ENCODE results near the gene OOSP4A.
A peak's percentile ranks its signal among the peaks of the same experiment; 100 is the strongest.

The OOSP4A gene

GRCh38 chr11:59963733-59964132 lies at the start of gene OOSP4A:
Gene OOSP4A (plus strand): TSS chr11:59964033. CDS start chr11:59964033, 0 bp downstream.
- no peaks in the 10 kb centered on the region for H3K4me1 ChIP-seq (ENCODE audit: low read depth, poor library complexity, severe bottlenecking)
- H3K4me3 ChIP-seq (IDR thresholded peaks at IDR 0.05; ENCODE audit: insufficient read depth, low read depth, low read length): no peak within 1 kb of the TSS
- no peak within 1 kb of the TSS for H2AFZ ChIP-seq (ENCODE audit: low read depth)
- TF ChIP-seq CTCF (conservative IDR thresholded peaks at IDR 0.05; ENCODE audit: low read depth, low read length): no peak
- no peaks in the 10 kb centered on the region for H3K79me2 ChIP-seq (ENCODE audit: insufficient read depth, low read depth)
- no peak within 1 kb of the TSS for H3K4me2 ChIP-seq
- H3K27me3 ChIP-seq (ENCODE audit: insufficient read depth, low read depth): no peaks in the 10 kb centered on the region
- H4K20me1 ChIP-seq (ENCODE audit: insufficient read depth): no peaks in the 10 kb centered on the region
- H3K36me3 ChIP-seq (ENCODE audit: insufficient read depth): no peaks in the 10 kb centered on the region
- H3K9ac ChIP-seq: no peak within 1 kb of the TSS
- no peak within 1 kb of the TSS for H3K27ac ChIP-seq

DNA sequence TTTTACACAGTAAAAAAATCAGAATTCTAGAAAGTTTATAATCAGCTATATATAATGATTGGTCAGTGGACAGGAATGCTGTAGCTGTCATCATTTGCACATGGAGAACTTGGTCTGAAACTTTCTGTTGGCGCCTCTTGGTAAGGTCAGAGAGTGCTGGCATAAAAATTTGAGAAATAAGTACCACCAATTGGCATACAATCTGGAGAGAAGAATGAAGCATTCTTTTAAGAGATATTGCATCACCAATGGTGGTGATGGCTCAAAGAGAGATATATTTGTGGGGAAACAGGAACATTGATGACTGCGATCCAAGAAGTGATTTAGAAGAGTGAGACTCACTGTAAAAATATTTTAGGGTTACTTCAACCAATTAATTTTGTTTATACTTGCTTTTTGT lies 45.4 kb upstream of the OOSP4A start:
- no peaks in the 10 kb centered on the region for H3K4me1 ChIP-seq (ENCODE audit: low read depth, poor library complexity, severe bottlenecking)
- TF ChIP-seq CTCF (conservative IDR thresholded peaks at IDR 0.05; ENCODE audit: low read depth, low read length): no peak
- H3K9ac ChIP-seq: no peak overlapping the region
- H4K20me1 ChIP-seq (ENCODE audit: insufficient read depth): no peaks in the 10 kb centered on the region
- H3K27me3 ChIP-seq (ENCODE audit: insufficient read depth, low read depth): no peaks in the 10 kb centered on the region
- no peak overlapping the region for H3K4me3 ChIP-seq (IDR thresholded peaks at IDR 0.05; ENCODE audit: insufficient read depth, low read depth, low read length)
- H3K36me3 ChIP-seq (ENCODE audit: insufficient read depth): no peaks in the 10 kb centered on the region
- no peak overlapping the region for H2AFZ ChIP-seq (ENCODE audit: low read depth)
- no peak overlapping the region for H3K4me2 ChIP-seq
- H3K27ac ChIP-seq: no peak overlapping the region
- H3K79me2 ChIP-seq (ENCODE audit: insufficient read depth, low read depth): no peaks in the 10 kb centered on the region

DNA sequence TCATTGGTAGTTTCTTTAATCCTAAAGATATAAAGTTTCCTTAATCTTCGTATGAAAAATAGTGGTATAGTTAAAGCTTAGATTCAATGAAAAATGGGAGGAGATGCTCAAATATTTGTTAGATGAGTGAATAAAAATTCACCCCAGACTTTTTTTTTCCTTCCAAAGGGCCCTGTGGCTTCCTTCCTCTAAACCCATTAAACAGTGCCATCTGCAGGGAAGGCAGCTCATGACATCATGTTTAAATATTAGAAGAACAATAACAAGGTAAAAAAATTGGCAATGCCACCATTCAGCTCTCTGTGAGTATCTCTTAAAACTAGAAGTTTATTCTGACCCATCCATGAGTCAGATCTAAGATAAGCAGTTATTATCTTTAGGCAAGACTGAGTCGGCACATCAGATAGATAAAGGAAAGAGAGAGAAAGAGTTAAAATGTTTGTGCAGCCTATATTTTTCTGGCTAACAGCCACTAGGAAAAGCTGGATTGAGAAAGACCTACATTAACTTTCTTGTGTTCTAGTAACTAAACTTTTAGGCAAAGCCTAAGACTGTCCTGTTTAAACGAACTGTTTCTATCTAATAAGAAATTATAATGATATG lies 44.7 kb upstream of the OOSP4A start:
- H4K20me1 ChIP-seq (ENCODE audit: insufficient read depth): no peaks in the 10 kb centered on the region
- no peaks in the 10 kb centered on the region for H3K36me3 ChIP-seq (ENCODE audit: insufficient read depth)
- no peaks in the 10 kb centered on the region for H3K4me1 ChIP-seq (ENCODE audit: low read depth, poor library complexity, severe bottlenecking)
- peak; percentile 47 for TF ChIP-seq CTCF (conservative IDR thresholded peaks at IDR 0.05; ENCODE audit: low read depth, low read length)
- no peak overlapping the region for H2AFZ ChIP-seq (ENCODE audit: low read depth)
- H3K4me3 ChIP-seq (IDR thresholded peaks at IDR 0.05; ENCODE audit: insufficient read depth, low read depth, low read length): no peak overlapping the region
- no peak overlapping the region for H3K27ac ChIP-seq
- H3K4me2 ChIP-seq: no peak overlapping the region
- no peaks in the 10 kb centered on the region for H3K79me2 ChIP-seq (ENCODE audit: insufficient read depth, low read depth)
- no peaks in the 10 kb centered on the region for H3K27me3 ChIP-seq (ENCODE audit: insufficient read depth, low read depth)
- no peak overlapping the region for H3K9ac ChIP-seq

DNA sequence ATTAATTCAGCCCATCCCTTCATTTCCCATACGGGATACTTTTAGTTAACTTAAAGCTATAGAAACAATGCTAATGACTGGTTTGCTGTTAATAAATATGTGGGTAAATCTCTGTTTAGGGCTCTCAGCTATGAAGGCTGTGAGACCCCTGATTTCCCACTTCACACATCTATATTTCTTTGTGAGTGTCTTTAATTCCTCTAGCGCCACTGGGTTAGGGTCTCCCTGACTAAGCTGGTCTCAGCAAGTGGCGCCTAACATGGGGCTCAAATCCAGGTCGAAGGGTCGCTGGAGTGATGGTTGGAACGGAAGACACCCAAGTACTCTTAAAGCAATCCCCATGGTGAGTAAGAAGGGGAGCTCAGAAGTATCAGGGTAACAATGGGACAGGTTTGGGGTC lies 40.0 kb upstream of the OOSP4A start:
- Histone ChIP-seq H3K36me3 (ENCODE audit: insufficient read depth) (no peaks in the 10 kb centered on the region), H3K9ac (no peak overlapping the region), H3K4me3 (IDR thresholded peaks at IDR 0.05; ENCODE audit: insufficient read depth, low read depth, low read length) (no peak overlapping the region), H3K27ac (no peak overlapping the region), H4K20me1 (ENCODE audit: insufficient read depth) (no peaks in the 10 kb centered on the region), H3K4me2 (no peak overlapping the region), H3K4me1 (ENCODE audit: low read depth, poor library complexity, severe bottlenecking) (no peaks in the 10 kb centered on the region), H3K79me2 (ENCODE audit: insufficient read depth, low read depth) (no peaks in the 10 kb centered on the region), H3K27me3 (ENCODE audit: insufficient read depth, low read depth) (no peaks in the 10 kb centered on the region), H2AFZ (ENCODE audit: low read depth) (no peak overlapping the region)
- TF ChIP-seq CTCF (conservative IDR thresholded peaks at IDR 0.05; ENCODE audit: low read depth, low read length): no peak

Data from KMS-11 (cell line).